Left renal cortex interstitium (tissue), 4 donors: ENCODE results near the gene HDAC4. TPM values are rescaled to one million over a fixed set of nuclear protein-coding genes. Genes with fewer than 3 reads are reported as not detected.

Experiments used
- DNase-seq, 4 donors: peaks; one replicate each; pipeline ENCODE4 v3.0.0-alpha.2; 2013; ENCODE audit warnings: low read depth in 4 of 4, low spot score in 2 of 4, missing footprints in 1 of 4
- polyA plus RNA-seq, 4 donors: library from polyadenylated mRNA; unstranded; fragments of 120-200 nt; gene quantifications; one replicate each; pipeline ENCODE4 v1.2.1, GENCODE V29; 2013; ENCODE audit not compliant: insufficient read length in 4 of 4

Gene HDAC4
- polyA plus RNA-seq, 4 donors: 10.5 to 21.1 (median 14.3) TPM

GRCh38 chr2:239329972-239330572 lies 70.7 kb downstream of the HDAC4 start:
- no peak for DNase-seq

GRCh38 chr2:239329284-239329971 lies 71.4 kb downstream of the HDAC4 start:
- DNase-seq: no peak

GRCh38 chr2:239328351-239329191 lies 72.2 kb downstream of the HDAC4 start:
- peak in 2 of 4 donors; percentile 55 to 58 for DNase-seq

GRCh38 chr2:239327536-239328350 lies 73.1 kb downstream of the HDAC4 start:
- DNase-seq: no peak

GRCh38 chr2:239326831-239327535 lies 73.8 kb downstream of the HDAC4 start:
- DNase-seq: no peak

GRCh38 chr2:239324456-239324855 lies 76.4 kb downstream of the HDAC4 start:
- DNase-seq: no peak

GRCh38 chr2:239323447-239323846 lies 77.4 kb downstream of the HDAC4 start:
- no peak for DNase-seq

- DNase-seq: no peak
These were observed 78.3 kb downstream of the HDAC4 start for GRCh38 chr2:239322416-239323086.

GRCh38 chr2:239321596-239322415 lies 79.0 kb downstream of the HDAC4 start:
- DNase-seq: no peak

GRCh38 chr2:239318790-239319661 lies 81.8 kb downstream of the HDAC4 start:
- DNase-seq: no peak

GRCh38 chr2:239318151-239318611 lies 82.6 kb downstream of the HDAC4 start:
- no peak for DNase-seq

GRCh38 chr2:239316562-239317465 lies 84.0 kb downstream of the HDAC4 start:
- no peak for DNase-seq

- DNase-seq: no peak
These were observed 85.5 kb downstream of the HDAC4 start for GRCh38 chr2:239315308-239315707.

- DNase-seq: no peak
These were observed 87.0 kb downstream of the HDAC4 start for GRCh38 chr2:239313776-239314175.

GRCh38 chr2:239312741-239313667 lies 87.8 kb downstream of the HDAC4 start:
- no peak for DNase-seq
